Amniotic epithelial cell (primary cell): ENCODE measurements around the gene BTBD2.

Experiments
- DNase-seq: peaks from one replicate; pipeline ENCODE4 v3.0.0-alpha.2; 2010; ENCODE audit warnings: low read depth

The BTBD2 gene

GRCh38 chr19:1985588-1986356 lies 29.7 kb downstream of the BTBD2 start:
- no peak for DNase-seq

- no peak for DNase-seq
Measured at GRCh38 chr19:1984357-1984756, 31.2 kb downstream of the BTBD2 start.

- no peak for DNase-seq
Measured at GRCh38 chr19:1981253-1981652, 34.3 kb downstream of the BTBD2 start.

GRCh38 chr19:1980809-1981181 lies 34.7 kb downstream of the BTBD2 start:
- DNase-seq = no peak

GRCh38 chr19:1980091-1980808 lies 35.3 kb downstream of the BTBD2 start:
- no peak for DNase-seq

- no peak for DNase-seq
Measured at GRCh38 chr19:1979642-1980041, 35.9 kb downstream of the BTBD2 start.

GRCh38 chr19:1979017-1979416 lies 36.5 kb downstream of the BTBD2 start:
- no peak for DNase-seq

- DNase-seq = no peak
Measured at GRCh38 chr19:1978346-1978894, 37.1 kb downstream of the BTBD2 start.

GRCh38 chr19:1977120-1977519 lies 38.4 kb downstream of the BTBD2 start:
- DNase-seq = no peak

- DNase-seq = no peak
Measured at GRCh38 chr19:1975162-1975480, 40.4 kb downstream of the BTBD2 start.

GRCh38 chr19:1974381-1975161 lies 40.9 kb downstream of the BTBD2 start:
- no peak for DNase-seq

- DNase-seq = no peak
Measured at GRCh38 chr19:1970806-1971502, 44.6 kb downstream of the BTBD2 start.

- no peak for DNase-seq
Measured at GRCh38 chr19:1970003-1970805, 45.3 kb downstream of the BTBD2 start.

- DNase-seq = no peak
Measured at GRCh38 chr19:1969176-1970002, 46.1 kb downstream of the BTBD2 start.

- no peak for DNase-seq
Measured at GRCh38 chr19:1968279-1969175, 47.0 kb downstream of the BTBD2 start.

- no peak for DNase-seq
Measured at GRCh38 chr19:1967087-1967608, 48.4 kb downstream of the BTBD2 start.

- no peak for DNase-seq
Measured at GRCh38 chr19:1962674-1963073, 52.8 kb downstream of the BTBD2 start.

- no peak for DNase-seq
Measured at GRCh38 chr19:1961000-1961883, 54.3 kb downstream of the BTBD2 start.
